DND-41 (cell line): Measurements from ENCODE around the gene SMAD7.

Experiments used
- ATAC-seq: fragments of 200-7000 bp; cut with Tn5 transposase; 3 replicates; pipeline ENCODE4 v1.9.1; 2021; ENCODE audit warnings: low read depth; ENCODE audit not compliant: insufficient read depth
- DNase-seq: peaks from one replicate; pipeline ENCODE4 v3.0.0-alpha.2; 2020
- H2AFZ ChIP-seq: 2 replicates; pipeline ENCODE4 v1.6.0; 2012; ENCODE audit warnings: low read depth, low read length
- H3K27ac ChIP-seq: 2 replicates; pipeline ENCODE4 v1.5.1; 2012; ENCODE audit warnings: low read length, inconsistent platforms
- H3K27me3 ChIP-seq: fragments of 200-600 bp; sonication (generic); 2 replicates; pipeline ENCODE4 v1.6.0; 2012; ENCODE audit warnings: low read length, mild to moderate bottlenecking, inconsistent platforms; ENCODE audit not compliant: insufficient read depth, poor library complexity
- H3K36me3 ChIP-seq: 2 replicates; pipeline ENCODE4 v1.5.1; 2012; ENCODE audit warnings: low read length, inconsistent platforms; ENCODE audit not compliant: insufficient read depth
- H3K4me1 ChIP-seq: 2 replicates; pipeline ENCODE4 v1.5.1; 2012; ENCODE audit warnings: mild to moderate bottlenecking, low read length; ENCODE audit not compliant: insufficient read depth
- H3K4me2 ChIP-seq: 2 replicates; pipeline ENCODE4 v1.6.0; 2012; ENCODE audit warnings: mild to moderate bottlenecking, moderate library complexity, low read length, inconsistent platforms; ENCODE audit not compliant: insufficient read depth
- H3K4me3 ChIP-seq, 2 experiments: fragments of 200-600 bp in 1 of 2; shearing (Covaris generic) in 1 of 2; 2 replicates each; pipeline ENCODE4 v1.5.1; 2012 to 2016; ENCODE audit warnings: inconsistent platforms in 2 of 2, low read length in 2 of 2, mild to moderate bottlenecking in 2 of 2, low read depth in 1 of 2, moderate library complexity in 1 of 2
- H3K79me2 ChIP-seq: 2 replicates; pipeline ENCODE4 v1.6.0; 2012; ENCODE audit warnings: low read length, inconsistent platforms; ENCODE audit not compliant: insufficient read depth
- H3K9ac ChIP-seq: 2 replicates; pipeline ENCODE4 v1.6.0; 2012; ENCODE audit warnings: low read depth, mild to moderate bottlenecking, inconsistent platforms, low read length, moderate library complexity
- H3K9me3 ChIP-seq: 2 replicates; pipeline ENCODE4 v1.5.1; 2012; ENCODE audit warnings: low read length, moderate library complexity, mild to moderate bottlenecking, inconsistent platforms; ENCODE audit not compliant: insufficient read depth, severe bottlenecking
- H4K20me1 ChIP-seq: 2 replicates; pipeline ENCODE4 v1.6.0; 2012; ENCODE audit warnings: low read length; ENCODE audit not compliant: insufficient read depth
- EZH2 ChIP-seq: IDR thresholded peaks from 3 replicates; pipeline ENCODE4 v1.6.1; 2012; ENCODE audit warnings: borderline replicate concordance, low read depth, mild to moderate bottlenecking, moderate library complexity, low read length, inconsistent platforms; ENCODE audit not compliant: severe bottlenecking
- TF ChIP-seq, protein P1 (sequence below): IDR thresholded peaks from 2 replicates; pipeline ENCODE4 v1.5.1; 2012; ENCODE audit warnings: borderline replicate concordance, low read length, moderate library complexity, mild to moderate bottlenecking; ENCODE audit not compliant: poor library complexity, severe bottlenecking; ENCODE audit errors: extremely low read depth

Gene SMAD7

GRCh38 chr18:48977914-48978313 is 27.1 kb upstream of the SMAD7 start:
- no peaks in the 10 kb centered on the region for H3K79me2 ChIP-seq
- no peak for TF ChIP-seq EZH2
- TF ChIP-seq, protein P1, sequence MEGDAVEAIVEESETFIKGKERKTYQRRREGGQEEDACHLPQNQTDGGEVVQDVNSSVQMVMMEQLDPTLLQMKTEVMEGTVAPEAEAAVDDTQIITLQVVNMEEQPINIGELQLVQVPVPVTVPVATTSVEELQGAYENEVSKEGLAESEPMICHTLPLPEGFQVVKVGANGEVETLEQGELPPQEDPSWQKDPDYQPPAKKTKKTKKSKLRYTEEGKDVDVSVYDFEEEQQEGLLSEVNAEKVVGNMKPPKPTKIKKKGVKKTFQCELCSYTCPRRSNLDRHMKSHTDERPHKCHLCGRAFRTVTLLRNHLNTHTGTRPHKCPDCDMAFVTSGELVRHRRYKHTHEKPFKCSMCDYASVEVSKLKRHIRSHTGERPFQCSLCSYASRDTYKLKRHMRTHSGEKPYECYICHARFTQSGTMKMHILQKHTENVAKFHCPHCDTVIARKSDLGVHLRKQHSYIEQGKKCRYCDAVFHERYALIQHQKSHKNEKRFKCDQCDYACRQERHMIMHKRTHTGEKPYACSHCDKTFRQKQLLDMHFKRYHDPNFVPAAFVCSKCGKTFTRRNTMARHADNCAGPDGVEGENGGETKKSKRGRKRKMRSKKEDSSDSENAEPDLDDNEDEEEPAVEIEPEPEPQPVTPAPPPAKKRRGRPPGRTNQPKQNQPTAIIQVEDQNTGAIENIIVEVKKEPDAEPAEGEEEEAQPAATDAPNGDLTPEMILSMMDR, result no peak
- H3K9me3 ChIP-seq, result no peaks in the 10 kb centered on the region
- ATAC-seq (no peak), DNase-seq (no peak)
- H2AFZ ChIP-seq, result no peak overlapping the region
- no peaks in the 10 kb centered on the region for H3K36me3 ChIP-seq
- H4K20me1 ChIP-seq, result no peaks in the 10 kb centered on the region
- peaks cover 5% of the 10 kb centered on the region; the same call in 1 of the 2 replicates for H3K4me1 ChIP-seq
- H3K27me3 ChIP-seq, result no peaks in the 10 kb centered on the region
- no peak overlapping the region for H3K4me3 ChIP-seq
- H3K27ac ChIP-seq, result no peak overlapping the region
- H3K4me2 ChIP-seq, result no peak overlapping the region
- H3K9ac ChIP-seq, result no peak overlapping the region

DNA sequence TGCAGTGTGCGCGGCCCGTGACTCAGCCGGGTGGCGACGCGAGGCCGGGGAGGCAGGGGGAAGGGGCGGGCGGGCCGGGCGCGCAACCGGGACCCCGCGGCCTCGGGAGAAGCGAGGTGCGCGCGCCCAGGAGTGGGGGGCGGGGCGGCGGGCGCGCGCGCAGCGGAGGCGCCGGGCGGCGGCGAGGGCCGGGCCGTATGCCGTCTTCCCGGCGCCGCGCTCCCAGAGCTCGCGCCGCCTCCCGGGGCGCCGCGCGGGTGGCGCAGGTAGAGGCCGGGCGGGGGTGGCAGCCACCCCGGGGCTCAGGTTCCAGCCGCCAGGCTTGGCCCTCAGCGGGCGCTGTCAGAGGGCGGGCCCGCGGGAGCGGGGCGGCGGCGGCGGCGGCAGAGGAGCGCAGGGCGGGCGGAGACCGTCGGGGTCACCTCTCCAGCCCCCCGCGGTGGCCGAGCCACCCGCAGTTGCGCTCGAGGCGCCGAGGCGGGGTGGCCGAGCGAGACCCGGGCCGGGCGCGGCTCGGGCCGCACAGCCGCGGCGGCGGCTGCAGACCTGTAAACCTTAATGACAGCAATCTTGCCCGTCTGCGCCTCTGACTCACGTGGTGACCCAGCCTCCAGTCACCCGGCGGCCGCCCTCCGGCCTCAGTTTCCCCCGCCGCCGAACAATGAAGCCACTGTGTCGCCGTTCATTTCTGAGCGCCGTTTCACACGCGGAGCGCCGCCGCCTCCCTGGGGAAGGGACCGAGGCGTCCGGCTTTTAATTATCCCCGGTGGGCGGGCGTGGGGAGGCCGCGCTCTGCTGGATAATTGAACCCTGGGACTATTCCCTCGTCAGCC is 25.3 kb upstream of the SMAD7 start:
- H3K79me2 ChIP-seq, result no peaks in the 10 kb centered on the region
- H3K9me3 ChIP-seq, result no peaks in the 10 kb centered on the region
- peak overlapping the region in 1 of 2 experiments; percentile 27; a peak in 1 of 4 replicates for H3K4me3 ChIP-seq
- peak overlapping the region; percentile 46; the same call in 1 of the 2 replicates for H3K4me2 ChIP-seq
- TF ChIP-seq, protein P1, result no peak
- TF ChIP-seq EZH2, result no peak
- H3K9ac ChIP-seq, result no peak overlapping the region
- DNase-seq, result peak; percentile 33
- ATAC-seq, result peak; percentile 48; the same call in 2 of the 3 replicates
- peaks cover 5% of the 10 kb centered on the region; the same call in 1 of the 2 replicates for H3K4me1 ChIP-seq
- H4K20me1 ChIP-seq, result no peaks in the 10 kb centered on the region
- no peak overlapping the region for H2AFZ ChIP-seq
- no peaks in the 10 kb centered on the region for H3K36me3 ChIP-seq
- no peak overlapping the region for H3K27ac ChIP-seq
- no peaks in the 10 kb centered on the region for H3K27me3 ChIP-seq

GRCh38 chr18:48975120-48975816 is 24.5 kb upstream of the SMAD7 start:
- no peak for DNase-seq
- ATAC-seq, result no peak
- Histone ChIP-seq H3K79me2 (no peaks in the 10 kb centered on the region), H3K4me3 (0 out of 4 replicates have a peak overlapping the region, but pooled peaks of 1 of the 2 experiments have one; percentile 24), H3K36me3 (no peaks in the 10 kb centered on the region), H2AFZ (no peak overlapping the region), H3K27me3 (no peaks in the 10 kb centered on the region), H3K27ac (no peak overlapping the region), H3K4me1 (peaks cover 5% of the 10 kb centered on the region; the same call in 1 of the 2 replicates), H3K9ac (no peak overlapping the region), H3K4me2 (peak overlapping the region; percentile 46; the same call in 1 of the 2 replicates), H3K9me3 (no peaks in the 10 kb centered on the region), H4K20me1 (no peaks in the 10 kb centered on the region)
- TF ChIP-seq, protein P1, result no peak
- no peak for TF ChIP-seq EZH2
